ENCODE data around the gene CRY1. TPM values are rescaled to one million over a fixed set of nuclear protein-coding genes. Genes with fewer than 3 reads are reported as not detected.

CRY1 gene
- total and polyA plus RNA-seq, 2 of the 4 experiments (the other 2 are of a cell fraction): 5.9 to 9.9 TPM

DNA sequence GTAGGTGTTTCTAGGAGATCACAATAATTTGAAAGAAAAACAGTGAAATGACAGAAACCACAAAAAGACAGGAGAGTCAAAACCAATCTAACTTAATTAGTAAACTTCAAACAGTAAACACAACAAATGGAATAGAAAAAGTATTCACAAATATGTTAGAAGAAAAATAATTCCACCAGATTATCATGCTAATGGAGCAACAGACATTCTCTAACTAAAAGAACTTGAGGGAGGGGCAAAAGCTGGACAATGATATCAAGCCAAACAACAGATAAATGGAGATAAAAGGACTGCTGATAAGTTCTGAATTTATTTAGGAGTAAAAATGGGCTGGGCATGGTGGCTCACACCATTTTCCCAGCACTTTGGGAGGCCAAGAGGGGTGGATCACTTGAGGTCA, 28.7 kb downstream of the CRY1 start:
- Histone ChIP-seq H3K79me1 (ENCODE audit: low read depth in 1 of 2, low read length in 2 of 2) (peaks cover 0 to 5% of the 10 kb centered on the region in 2 experiments; a peak in 3 of 4 replicates), H3K18ac (ENCODE audit: low read depth, low read length) (no peak overlapping the region), H3K14ac (replicated peaks; ENCODE audit: low read depth, low read length) (no peak overlapping the region), H2BK5ac (ENCODE audit: low read depth, low read length, poor library complexity, severe bottlenecking) (no peak overlapping the region), H3K27me3 (ENCODE audit: control insufficient read depth, insufficient read depth, low read length) (no peaks in the 10 kb centered on the region), H3K56ac (ENCODE audit: extremely low read depth, insufficient read depth, low read length) (no peak overlapping the region), H3K9me1 (ENCODE audit: insufficient read depth, low read length) (no peaks in the 10 kb centered on the region), H2AFZ (replicated peaks; ENCODE audit: low read length, poor library complexity) (no peak overlapping the region), H3K9ac (ENCODE audit: low read depth, low read length) (no peak overlapping the region), H3K4me2 (ENCODE audit: low read depth, low read length) (no peak overlapping the region), H2BK120ac (ENCODE audit: low read depth, low read length) (no peak overlapping the region), H3K4ac (ENCODE audit: low read depth, low read length) (no peak overlapping the region), H4K8ac (ENCODE audit: low read depth in 2 of 2, low read length in 2 of 2) (no peak overlapping the region), H3K36me3 (ENCODE audit: control insufficient read depth, insufficient read depth, low read length) (no peaks in the 10 kb centered on the region), H3K4me1 (ENCODE audit: control insufficient read depth, insufficient read depth, low read length) (0 out of 2 replicates have a peak, but pooled peaks cover 2% of the 10 kb centered on the region), H4K5ac (ENCODE audit: low read depth, low read length) (no peak overlapping the region), H2AK9ac (replicated peaks; ENCODE audit: low read depth, low read length, poor library complexity) (no peak overlapping the region), H2AK5ac (ENCODE audit: low read depth, low read length) (no peak overlapping the region), H2BK15ac (ENCODE audit: low read depth, low read length) (no peak overlapping the region), H2BK20ac (ENCODE audit: low read depth, low read length) (no peak overlapping the region), H4K91ac (ENCODE audit: insufficient read depth, low read depth, low read length) (no peak overlapping the region), H3K27ac (ENCODE audit: insufficient read depth, low read length) (no peak overlapping the region), H3K4me3 (ENCODE audit: insufficient read depth, low read depth, low read length) (no peak overlapping the region), H4K20me1 (ENCODE audit: insufficient read depth, low read length) (no peaks in the 10 kb centered on the region; the same call in 1 of the 2 replicates), H3K9me3 (ENCODE audit: control insufficient read depth, insufficient read depth, low read length) (no peaks in the 10 kb centered on the region), H3K23ac (ENCODE audit: low read depth, low read length) (no peak overlapping the region)
- DNase-seq (no peak), ATAC-seq (ENCODE audit: low read depth) (no peak)
- in situ Hi-C loops (cut with MboI; ENCODE audit: low sequenced_read_pairs) (no loop called here), dilution Hi-C loops (cut with HindIII; ENCODE audit: low sequenced_read_pairs, unreplicated experiment) (no loop called here), intact Hi-C loops (cut with micrococcal nuclease) (no loop called here)
- BruUV-seq (replicated peaks): no TSS peak
- no peak for TF ChIP-seq CEBPB (IDR thresholded peaks at IDR 0.05; ENCODE audit: low read depth, low read length)
- TF ChIP-seq, protein P1, sequence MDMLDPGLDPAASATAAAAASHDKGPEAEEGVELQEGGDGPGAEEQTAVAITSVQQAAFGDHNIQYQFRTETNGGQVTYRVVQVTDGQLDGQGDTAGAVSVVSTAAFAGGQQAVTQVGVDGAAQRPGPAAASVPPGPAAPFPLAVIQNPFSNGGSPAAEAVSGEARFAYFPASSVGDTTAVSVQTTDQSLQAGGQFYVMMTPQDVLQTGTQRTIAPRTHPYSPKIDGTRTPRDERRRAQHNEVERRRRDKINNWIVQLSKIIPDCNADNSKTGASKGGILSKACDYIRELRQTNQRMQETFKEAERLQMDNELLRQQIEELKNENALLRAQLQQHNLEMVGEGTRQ (IDR thresholded peaks at IDR 0.05; ENCODE audit: low read depth, low read length): no peak
- TF ChIP-seq MXI1 (IDR thresholded peaks at IDR 0.05; ENCODE audit: borderline replicate concordance, low read depth, low read length): no peak
- TF ChIP-seq BHLHE40 (IDR thresholded peaks at IDR 0.05; ENCODE audit: low read depth, low read length): no peak
- TF ChIP-seq FOS (IDR thresholded peaks at IDR 0.05; ENCODE audit: low read depth, low read length): no peak
- TF ChIP-seq, protein P2, sequence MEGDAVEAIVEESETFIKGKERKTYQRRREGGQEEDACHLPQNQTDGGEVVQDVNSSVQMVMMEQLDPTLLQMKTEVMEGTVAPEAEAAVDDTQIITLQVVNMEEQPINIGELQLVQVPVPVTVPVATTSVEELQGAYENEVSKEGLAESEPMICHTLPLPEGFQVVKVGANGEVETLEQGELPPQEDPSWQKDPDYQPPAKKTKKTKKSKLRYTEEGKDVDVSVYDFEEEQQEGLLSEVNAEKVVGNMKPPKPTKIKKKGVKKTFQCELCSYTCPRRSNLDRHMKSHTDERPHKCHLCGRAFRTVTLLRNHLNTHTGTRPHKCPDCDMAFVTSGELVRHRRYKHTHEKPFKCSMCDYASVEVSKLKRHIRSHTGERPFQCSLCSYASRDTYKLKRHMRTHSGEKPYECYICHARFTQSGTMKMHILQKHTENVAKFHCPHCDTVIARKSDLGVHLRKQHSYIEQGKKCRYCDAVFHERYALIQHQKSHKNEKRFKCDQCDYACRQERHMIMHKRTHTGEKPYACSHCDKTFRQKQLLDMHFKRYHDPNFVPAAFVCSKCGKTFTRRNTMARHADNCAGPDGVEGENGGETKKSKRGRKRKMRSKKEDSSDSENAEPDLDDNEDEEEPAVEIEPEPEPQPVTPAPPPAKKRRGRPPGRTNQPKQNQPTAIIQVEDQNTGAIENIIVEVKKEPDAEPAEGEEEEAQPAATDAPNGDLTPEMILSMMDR (conservative IDR thresholded peaks at IDR 0.05; ENCODE audit: low read depth, low read length): no peak
- no peak for TF ChIP-seq MAZ (IDR thresholded peaks at IDR 0.05; ENCODE audit: borderline replicate concordance, low read depth, low read length)
- no peak for TF ChIP-seq RFX5 (IDR thresholded peaks at IDR 0.05; ENCODE audit: low read depth, low read length)
- TF ChIP-seq CHD1 (IDR thresholded peaks at IDR 0.05; ENCODE audit: low read depth, low read length): no peak
- no peak for TF ChIP-seq MAFK (IDR thresholded peaks at IDR 0.05; ENCODE audit: low read depth, low read length)
- TF ChIP-seq RAD21 (IDR thresholded peaks at IDR 0.05; ENCODE audit: low read length): no peak
- TF ChIP-seq NFE2L2 (IDR thresholded peaks at IDR 0.05; ENCODE audit: low read depth, low read length): no peak
- no peak for TF ChIP-seq RCOR1 (IDR thresholded peaks at IDR 0.05; ENCODE audit: insufficient replicate concordance, low read length)
- TF ChIP-seq POLR2A (IDR thresholded peaks at IDR 0.05; ENCODE audit: low read depth, low read length): no peak
- no peak for TF ChIP-seq SMC3 (IDR thresholded peaks at IDR 0.05; ENCODE audit: low read depth, low read length)
- TF ChIP-seq, protein P3, sequence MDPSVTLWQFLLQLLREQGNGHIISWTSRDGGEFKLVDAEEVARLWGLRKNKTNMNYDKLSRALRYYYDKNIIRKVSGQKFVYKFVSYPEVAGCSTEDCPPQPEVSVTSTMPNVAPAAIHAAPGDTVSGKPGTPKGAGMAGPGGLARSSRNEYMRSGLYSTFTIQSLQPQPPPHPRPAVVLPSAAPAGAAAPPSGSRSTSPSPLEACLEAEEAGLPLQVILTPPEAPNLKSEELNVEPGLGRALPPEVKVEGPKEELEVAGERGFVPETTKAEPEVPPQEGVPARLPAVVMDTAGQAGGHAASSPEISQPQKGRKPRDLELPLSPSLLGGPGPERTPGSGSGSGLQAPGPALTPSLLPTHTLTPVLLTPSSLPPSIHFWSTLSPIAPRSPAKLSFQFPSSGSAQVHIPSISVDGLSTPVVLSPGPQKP (IDR thresholded peaks at IDR 0.05; ENCODE audit: borderline replicate concordance, low read depth, low read length): no peak
- CTCF ChIA-PET: interaction anchor here (1.3 kb wide), 1 partner anchor 9 kb away, joined by 3 read pairs; no protein-coding TSS in a partner anchor
- POLR2A ChIA-PET (ENCODE audit: unreplicated experiment): no interaction called here

Measured in IMR-90 (cell line).